Measurements from ENCODE around the gene HAPLN2. TPM values are rescaled to one million over a fixed set of nuclear protein-coding genes. Genes with fewer than 3 reads are reported as not detected.

HAPLN2 gene
- total RNA-seq, 1 experiment from 2014 or later: 1.2 TPM

DNA sequence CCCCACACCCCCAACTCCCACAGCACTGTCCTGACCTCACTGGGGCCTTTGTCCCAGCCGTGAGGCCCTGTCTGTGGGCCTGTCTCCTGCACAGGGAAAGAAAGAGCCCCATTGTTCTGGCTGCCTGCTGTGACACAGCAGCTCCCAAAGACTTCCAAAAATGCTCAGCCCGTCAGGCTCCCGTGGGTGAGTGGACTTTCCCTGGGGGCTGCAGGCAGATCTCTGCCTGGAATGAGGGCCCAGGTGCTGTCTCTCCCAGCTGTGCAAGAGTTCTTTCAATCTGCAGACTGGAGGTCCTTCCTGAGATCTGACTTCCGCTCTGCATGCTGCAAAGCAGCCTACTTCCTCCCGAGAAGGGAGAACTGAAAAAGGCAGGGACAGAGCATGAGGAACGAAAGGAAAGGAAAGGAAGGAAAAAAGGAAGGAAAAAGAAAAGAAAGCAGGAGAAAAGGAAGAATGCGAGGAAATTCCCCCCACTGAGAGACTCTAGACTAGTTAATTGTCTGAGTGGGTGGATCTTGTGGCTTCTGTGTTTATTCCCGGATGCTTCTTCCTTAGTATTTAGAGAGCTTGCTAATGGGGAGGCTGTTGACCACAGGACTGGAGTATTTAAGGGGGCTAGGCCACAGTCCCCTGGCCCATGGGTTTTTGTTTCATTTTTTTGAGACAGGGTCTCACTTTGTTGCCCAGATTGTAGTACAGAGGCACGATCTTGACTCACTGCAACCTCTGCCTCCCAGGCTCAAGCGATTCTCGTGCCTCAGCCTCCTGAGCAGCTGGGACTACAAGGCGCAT, 43.0 kb downstream of the HAPLN2 start (continued):
- TF ChIP-seq, protein P1, sequence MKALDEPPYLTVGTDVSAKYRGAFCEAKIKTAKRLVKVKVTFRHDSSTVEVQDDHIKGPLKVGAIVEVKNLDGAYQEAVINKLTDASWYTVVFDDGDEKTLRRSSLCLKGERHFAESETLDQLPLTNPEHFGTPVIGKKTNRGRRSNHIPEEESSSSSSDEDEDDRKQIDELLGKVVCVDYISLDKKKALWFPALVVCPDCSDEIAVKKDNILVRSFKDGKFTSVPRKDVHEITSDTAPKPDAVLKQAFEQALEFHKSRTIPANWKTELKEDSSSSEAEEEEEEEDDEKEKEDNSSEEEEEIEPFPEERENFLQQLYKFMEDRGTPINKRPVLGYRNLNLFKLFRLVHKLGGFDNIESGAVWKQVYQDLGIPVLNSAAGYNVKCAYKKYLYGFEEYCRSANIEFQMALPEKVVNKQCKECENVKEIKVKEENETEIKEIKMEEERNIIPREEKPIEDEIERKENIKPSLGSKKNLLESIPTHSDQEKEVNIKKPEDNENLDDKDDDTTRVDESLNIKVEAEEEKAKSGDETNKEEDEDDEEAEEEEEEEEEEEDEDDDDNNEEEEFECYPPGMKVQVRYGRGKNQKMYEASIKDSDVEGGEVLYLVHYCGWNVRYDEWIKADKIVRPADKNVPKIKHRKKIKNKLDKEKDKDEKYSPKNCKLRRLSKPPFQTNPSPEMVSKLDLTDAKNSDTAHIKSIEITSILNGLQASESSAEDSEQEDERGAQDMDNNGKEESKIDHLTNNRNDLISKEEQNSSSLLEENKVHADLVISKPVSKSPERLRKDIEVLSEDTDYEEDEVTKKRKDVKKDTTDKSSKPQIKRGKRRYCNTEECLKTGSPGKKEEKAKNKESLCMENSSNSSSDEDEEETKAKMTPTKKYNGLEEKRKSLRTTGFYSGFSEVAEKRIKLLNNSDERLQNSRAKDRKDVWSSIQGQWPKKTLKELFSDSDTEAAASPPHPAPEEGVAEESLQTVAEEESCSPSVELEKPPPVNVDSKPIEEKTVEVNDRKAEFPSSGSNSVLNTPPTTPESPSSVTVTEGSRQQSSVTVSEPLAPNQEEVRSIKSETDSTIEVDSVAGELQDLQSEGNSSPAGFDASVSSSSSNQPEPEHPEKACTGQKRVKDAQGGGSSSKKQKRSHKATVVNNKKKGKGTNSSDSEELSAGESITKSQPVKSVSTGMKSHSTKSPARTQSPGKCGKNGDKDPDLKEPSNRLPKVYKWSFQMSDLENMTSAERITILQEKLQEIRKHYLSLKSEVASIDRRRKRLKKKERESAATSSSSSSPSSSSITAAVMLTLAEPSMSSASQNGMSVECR (CRISPR knock-in tag; IDR thresholded peaks at IDR 0.05; ENCODE audit: borderline replicate concordance): no peak
- TF ChIP-seq, protein P2, sequence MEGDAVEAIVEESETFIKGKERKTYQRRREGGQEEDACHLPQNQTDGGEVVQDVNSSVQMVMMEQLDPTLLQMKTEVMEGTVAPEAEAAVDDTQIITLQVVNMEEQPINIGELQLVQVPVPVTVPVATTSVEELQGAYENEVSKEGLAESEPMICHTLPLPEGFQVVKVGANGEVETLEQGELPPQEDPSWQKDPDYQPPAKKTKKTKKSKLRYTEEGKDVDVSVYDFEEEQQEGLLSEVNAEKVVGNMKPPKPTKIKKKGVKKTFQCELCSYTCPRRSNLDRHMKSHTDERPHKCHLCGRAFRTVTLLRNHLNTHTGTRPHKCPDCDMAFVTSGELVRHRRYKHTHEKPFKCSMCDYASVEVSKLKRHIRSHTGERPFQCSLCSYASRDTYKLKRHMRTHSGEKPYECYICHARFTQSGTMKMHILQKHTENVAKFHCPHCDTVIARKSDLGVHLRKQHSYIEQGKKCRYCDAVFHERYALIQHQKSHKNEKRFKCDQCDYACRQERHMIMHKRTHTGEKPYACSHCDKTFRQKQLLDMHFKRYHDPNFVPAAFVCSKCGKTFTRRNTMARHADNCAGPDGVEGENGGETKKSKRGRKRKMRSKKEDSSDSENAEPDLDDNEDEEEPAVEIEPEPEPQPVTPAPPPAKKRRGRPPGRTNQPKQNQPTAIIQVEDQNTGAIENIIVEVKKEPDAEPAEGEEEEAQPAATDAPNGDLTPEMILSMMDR (IDR thresholded peaks at IDR 0.05): no peak

DNA sequence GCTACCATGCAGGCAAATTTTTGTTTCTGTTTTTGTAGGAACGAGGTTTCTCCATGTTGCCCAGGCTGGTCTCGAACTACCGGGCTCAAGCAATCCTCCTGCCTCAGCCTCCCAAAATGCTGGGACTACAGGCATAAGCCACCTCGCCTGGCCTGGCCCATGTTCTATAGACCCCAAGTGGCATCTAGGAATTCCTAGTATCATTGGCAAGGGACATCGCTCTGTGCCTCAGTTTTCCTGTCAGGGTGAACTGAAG, 43.5 kb downstream of the HAPLN2 start:
- no peaks in the 10 kb centered on the region for H3K9me3 Mint-ChIP-seq
- ATAC-seq: no peak
- peak overlapping the region; percentile 86 for H3K27ac Mint-ChIP-seq
- no peak for DNase-seq (ENCODE audit: low spot score)
- TF ChIP-seq ZNF425 (CRISPR knock-in tag; conservative IDR thresholded peaks at IDR 0.05): no peak
- TF ChIP-seq, protein P1 (CRISPR knock-in tag; IDR thresholded peaks at IDR 0.05; ENCODE audit: borderline replicate concordance): no peak
- no peak for TF ChIP-seq PRDM15 (CRISPR knock-in tag; IDR thresholded peaks at IDR 0.05)
- no peak for TF ChIP-seq SMAD3 (CRISPR knock-in tag; IDR thresholded peaks at IDR 0.05; ENCODE audit: borderline replicate concordance)
- TF ChIP-seq SP1 (CRISPR knock-in tag; conservative IDR thresholded peaks at IDR 0.05): no peak
- no peak for TF ChIP-seq USF1 (CRISPR knock-in tag; IDR thresholded peaks at IDR 0.05)
- TF ChIP-seq JAZF1 (CRISPR knock-in tag; IDR thresholded peaks at IDR 0.05): no peak
- no peak for TF ChIP-seq GTF2I (CRISPR knock-in tag; conservative IDR thresholded peaks at IDR 0.05)
- H3K27me3 Mint-ChIP-seq (ENCODE audit: low read depth): peaks cover 21% of the 10 kb centered on the region
- ChIA-PET CTCF (interaction anchor here (0.6 to 12.6 kb wide), 8 partner anchors 9 to 228 kb away, joined by 3 to 437 read pairs (median 34); partner anchors contain the start of genes CRABP2, HAPLN2 and NES), POLR2A (interaction anchor here (8.2 kb wide), 1 partner anchor 13 kb away, joined by 150 read pairs; the partner anchor contains the start of gene NES)
- no peaks in the 10 kb centered on the region for H3K36me3 Mint-ChIP-seq
- H3K4me3 Mint-ChIP-seq: no peak overlapping the region
- peaks cover 82% of the 10 kb centered on the region for H3K4me1 Mint-ChIP-seq
